ENCODE results near the gene TNFRSF1A. TPM values are rescaled to one million over a fixed set of nuclear protein-coding genes. Genes with fewer than 3 reads are reported as not detected.

Gene TNFRSF1A
- total RNA-seq, 2 experiments from 2014 or later, result 16.3 to 19.2 TPM

DNA sequence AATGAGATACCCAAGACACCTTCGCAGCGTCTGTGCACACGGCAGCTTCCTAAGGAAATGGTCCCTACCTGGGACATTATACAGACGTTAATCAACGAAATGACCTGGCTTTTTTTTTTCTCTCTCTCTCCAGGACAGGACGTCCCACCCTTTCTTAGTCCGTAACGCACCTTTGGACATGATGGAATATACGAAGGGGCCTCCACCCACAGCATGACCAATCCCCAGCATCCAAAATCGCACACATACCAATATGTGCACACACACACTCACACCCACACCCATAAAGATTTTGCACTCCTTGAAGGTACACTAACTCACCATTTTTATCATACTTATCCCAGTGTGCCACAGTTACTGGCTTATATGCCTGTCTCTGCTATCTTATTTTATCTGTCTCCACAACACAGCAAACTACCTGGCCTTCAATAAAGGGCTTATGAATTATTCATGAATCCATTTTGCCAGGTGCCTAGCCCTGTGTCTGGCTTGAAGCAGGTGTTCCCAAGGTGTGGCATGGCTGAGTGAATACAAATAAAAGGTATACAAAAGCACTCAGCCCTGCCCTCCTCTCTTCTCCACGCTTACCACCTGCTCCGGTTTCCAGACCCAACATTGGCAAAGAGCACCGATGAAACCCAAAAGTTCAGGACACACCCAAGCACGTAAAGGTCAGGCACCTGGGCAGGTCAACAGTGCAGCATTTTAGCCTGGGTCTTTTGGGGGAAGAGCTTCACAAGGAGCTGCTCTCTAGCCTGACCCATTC, 31.3 kb upstream of the TNFRSF1A start:
- DNase-seq (no peak), ATAC-seq (ENCODE audit: poor library complexity) (no peak)
- Histone ChIP-seq H3K27ac (ENCODE audit: low read depth in 1 of 2, low read length in 2 of 2) (no peak overlapping the region), H3K27me3 (ENCODE audit: control insufficient read depth in 1 of 2, insufficient read depth in 2 of 2, low read length in 2 of 2) (no peaks in the 10 kb centered on the region), H3K36me3 (ENCODE audit: insufficient read depth, low read length) (no peaks in the 10 kb centered on the region), H3K9me3 (ENCODE audit: control insufficient read depth in 1 of 2, insufficient read depth in 1 of 2, low read length in 2 of 2) (no peaks in the 10 kb centered on the region), H3K4me1 (ENCODE audit: insufficient read depth, low read length) (peaks cover 55% of the 10 kb centered on the region), H3K4me3 (ENCODE audit: low read length) (no peak overlapping the region)
- no peaks in the 10 kb centered on the region for H3K9me3 Mint-ChIP-seq
- intact Hi-C loops (cut with DNase I, micrococcal nuclease), result no loop called here
- H3K36me3 Mint-ChIP-seq (ENCODE audit: low read depth), result no peaks in the 10 kb centered on the region
- no peaks in the 10 kb centered on the region for H3K27me3 Mint-ChIP-seq
- H3K4me3 Mint-ChIP-seq, result no peak overlapping the region
- TF ChIP-seq, protein P1, sequence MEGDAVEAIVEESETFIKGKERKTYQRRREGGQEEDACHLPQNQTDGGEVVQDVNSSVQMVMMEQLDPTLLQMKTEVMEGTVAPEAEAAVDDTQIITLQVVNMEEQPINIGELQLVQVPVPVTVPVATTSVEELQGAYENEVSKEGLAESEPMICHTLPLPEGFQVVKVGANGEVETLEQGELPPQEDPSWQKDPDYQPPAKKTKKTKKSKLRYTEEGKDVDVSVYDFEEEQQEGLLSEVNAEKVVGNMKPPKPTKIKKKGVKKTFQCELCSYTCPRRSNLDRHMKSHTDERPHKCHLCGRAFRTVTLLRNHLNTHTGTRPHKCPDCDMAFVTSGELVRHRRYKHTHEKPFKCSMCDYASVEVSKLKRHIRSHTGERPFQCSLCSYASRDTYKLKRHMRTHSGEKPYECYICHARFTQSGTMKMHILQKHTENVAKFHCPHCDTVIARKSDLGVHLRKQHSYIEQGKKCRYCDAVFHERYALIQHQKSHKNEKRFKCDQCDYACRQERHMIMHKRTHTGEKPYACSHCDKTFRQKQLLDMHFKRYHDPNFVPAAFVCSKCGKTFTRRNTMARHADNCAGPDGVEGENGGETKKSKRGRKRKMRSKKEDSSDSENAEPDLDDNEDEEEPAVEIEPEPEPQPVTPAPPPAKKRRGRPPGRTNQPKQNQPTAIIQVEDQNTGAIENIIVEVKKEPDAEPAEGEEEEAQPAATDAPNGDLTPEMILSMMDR (IDR thresholded peaks at IDR 0.05), result no peak
- peaks cover 35% of the 10 kb centered on the region for H3K4me1 Mint-ChIP-seq (ENCODE audit: low read depth)
- ChIA-PET POLR2A (interaction anchor here (1.4 kb wide), 1 partner anchor 9 kb away, joined by 3 read pairs; no protein-coding TSS in a partner anchor), CTCF (no interaction called here)
- H3K27ac Mint-ChIP-seq, result peak overlapping the region; percentile 29

DNA sequence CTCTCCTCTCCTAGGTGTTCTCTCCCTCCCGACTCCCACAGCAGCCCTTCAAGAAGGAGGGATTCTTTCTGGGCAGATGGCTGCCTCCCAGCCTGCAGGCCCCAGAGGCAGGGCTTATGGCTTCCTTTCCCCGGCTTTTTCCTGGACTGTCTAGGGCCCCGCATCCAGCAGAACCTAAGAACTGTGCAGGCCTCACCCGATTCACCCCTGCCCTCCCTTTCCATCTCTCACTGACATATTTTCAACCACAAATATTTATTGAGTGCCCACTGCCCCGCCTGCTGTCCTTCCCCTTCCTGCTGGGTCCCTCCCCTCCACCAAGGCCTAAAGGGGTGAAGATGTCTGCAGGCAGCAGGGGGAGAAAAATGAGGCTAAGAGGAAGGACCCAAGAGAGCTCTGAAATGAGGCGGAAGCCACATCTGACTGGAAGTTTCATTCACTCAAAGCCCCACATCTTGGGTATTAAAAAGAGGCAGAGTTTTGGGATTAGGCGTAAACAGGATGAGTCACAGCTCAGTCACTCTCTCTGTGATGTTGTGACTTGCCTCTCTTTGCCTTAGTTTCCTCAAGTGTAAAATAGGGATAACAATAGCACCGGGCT, 30.6 kb upstream of the TNFRSF1A start:
- H3K4me1 Mint-ChIP-seq (ENCODE audit: low read depth), result peaks cover 37% of the 10 kb centered on the region
- H3K36me3 Mint-ChIP-seq (ENCODE audit: low read depth), result no peaks in the 10 kb centered on the region
- H3K36me3 ChIP-seq (ENCODE audit: insufficient read depth, low read length), result no peaks in the 10 kb centered on the region
- H3K27ac ChIP-seq (ENCODE audit: low read depth in 1 of 2, low read length in 2 of 2), result no peak overlapping the region
- H3K9me3 Mint-ChIP-seq, result no peaks in the 10 kb centered on the region
- ChIA-PET POLR2A (interaction anchor here (1.4 kb wide), 1 partner anchor 9 kb away, joined by 3 read pairs; no protein-coding TSS in a partner anchor), CTCF (no interaction called here)
- DNase-seq (peak in 2 of 14 experiments; percentile 39 to 51), ATAC-seq (ENCODE audit: poor library complexity) (peak; percentile 16)
- peaks cover 57% of the 10 kb centered on the region for H3K4me1 ChIP-seq (ENCODE audit: insufficient read depth, low read length)
- TF ChIP-seq, protein P1 (IDR thresholded peaks at IDR 0.05), result no peak
- no peak overlapping the region for H3K4me3 Mint-ChIP-seq
- H3K9me3 ChIP-seq (ENCODE audit: control insufficient read depth in 1 of 2, insufficient read depth in 1 of 2, low read length in 2 of 2), result no peaks in the 10 kb centered on the region
- H3K4me3 ChIP-seq (ENCODE audit: low read length), result no peak overlapping the region
- no peaks in the 10 kb centered on the region for H3K27me3 Mint-ChIP-seq
- peak overlapping the region; percentile 29 for H3K27ac Mint-ChIP-seq
- H3K27me3 ChIP-seq (ENCODE audit: control insufficient read depth in 1 of 2, insufficient read depth in 2 of 2, low read length in 2 of 2), result no peaks in the 10 kb centered on the region
- intact Hi-C loops (cut with DNase I, micrococcal nuclease), result no loop called here

DNA sequence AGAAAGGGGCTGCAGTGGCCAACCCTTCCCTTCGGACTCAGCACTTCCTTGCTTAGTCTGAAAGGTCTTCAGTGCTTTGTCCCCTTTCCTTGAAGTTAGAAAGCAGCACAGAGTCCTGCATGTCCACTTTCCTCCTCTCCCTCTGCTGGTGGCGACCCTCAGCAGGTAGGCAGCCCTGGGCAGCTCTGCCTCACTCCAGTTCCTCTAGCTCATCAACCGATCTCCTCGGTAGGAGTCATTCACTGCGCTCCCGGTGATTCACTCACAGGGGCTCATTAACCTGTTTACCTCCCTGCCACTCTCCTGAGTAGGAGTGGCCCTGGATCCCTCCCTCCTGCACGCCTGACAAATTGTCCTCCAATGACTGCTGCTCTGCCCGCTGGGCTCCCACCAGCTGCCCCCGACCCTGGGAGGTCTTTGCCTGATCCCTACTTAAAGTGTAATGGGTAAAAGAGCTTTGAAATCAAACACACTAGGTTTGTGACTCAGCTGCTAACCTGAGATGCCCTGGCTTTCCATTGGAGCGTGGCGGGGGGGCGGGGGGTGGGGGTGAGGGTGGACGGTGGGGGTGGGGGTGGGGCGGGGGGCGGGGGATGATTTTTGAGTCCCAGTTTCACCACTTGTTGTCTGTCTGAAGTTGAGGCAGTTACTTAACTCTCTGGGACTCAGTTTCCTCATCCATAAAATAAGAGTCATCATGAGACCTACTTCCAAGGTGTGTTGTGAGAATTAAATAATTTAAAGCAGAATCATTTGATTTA, 29.3 kb upstream of the TNFRSF1A start:
- no peak overlapping the region for H3K27ac ChIP-seq (ENCODE audit: low read depth in 1 of 2, low read length in 2 of 2)
- ChIA-PET POLR2A (interaction anchor here (1.4 kb wide), 1 partner anchor 36 kb away, joined by 5 read pairs; no protein-coding TSS in a partner anchor), CTCF (no interaction called here)
- H3K27me3 ChIP-seq (ENCODE audit: control insufficient read depth in 1 of 2, insufficient read depth in 2 of 2, low read length in 2 of 2), result no peaks in the 10 kb centered on the region
- peaks cover 46% of the 10 kb centered on the region for H3K4me1 ChIP-seq (ENCODE audit: insufficient read depth, low read length)
- Mint-ChIP-seq H3K9me3 (no peaks in the 10 kb centered on the region), H3K27ac (no peak overlapping the region), H3K27me3 (no peaks in the 10 kb centered on the region), H3K36me3 (ENCODE audit: low read depth) (no peaks in the 10 kb centered on the region), H3K4me1 (ENCODE audit: low read depth) (peaks cover 31% of the 10 kb centered on the region), H3K4me3 (no peak overlapping the region)
- no peak overlapping the region for H3K4me3 ChIP-seq (ENCODE audit: low read length)
- no peaks in the 10 kb centered on the region for H3K9me3 ChIP-seq (ENCODE audit: control insufficient read depth in 1 of 2, insufficient read depth in 1 of 2, low read length in 2 of 2)
- intact Hi-C loops (cut with DNase I, micrococcal nuclease), result no loop called here
- DNase-seq, result no peak
- ATAC-seq (ENCODE audit: poor library complexity), result no peak
- TF ChIP-seq, protein P1 (IDR thresholded peaks at IDR 0.05), result no peak
- H3K36me3 ChIP-seq (ENCODE audit: insufficient read depth, low read length), result no peaks in the 10 kb centered on the region
